ENCODE measurements around the gene TBCEL.

DNA sequence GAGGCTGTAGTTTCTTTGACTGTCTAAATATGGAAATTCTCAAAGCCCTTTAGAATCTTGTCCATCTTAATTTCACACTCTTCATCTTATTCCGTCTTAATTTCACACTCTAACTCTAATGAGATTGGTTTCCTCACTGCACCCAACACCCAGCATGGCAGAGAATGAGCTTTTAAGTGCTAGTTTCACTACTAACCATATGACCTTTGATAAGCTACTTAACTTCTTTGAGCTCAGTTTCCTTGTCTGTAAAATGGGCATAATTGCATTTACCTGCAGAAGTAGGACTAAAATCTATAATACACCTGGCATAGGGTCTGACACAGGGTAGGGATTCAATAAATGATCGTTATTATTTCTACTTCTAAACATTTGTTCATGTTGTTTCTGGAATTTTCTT lies 30.4 kb downstream of the TBCEL start:
- TF ChIP-seq, protein P1, sequence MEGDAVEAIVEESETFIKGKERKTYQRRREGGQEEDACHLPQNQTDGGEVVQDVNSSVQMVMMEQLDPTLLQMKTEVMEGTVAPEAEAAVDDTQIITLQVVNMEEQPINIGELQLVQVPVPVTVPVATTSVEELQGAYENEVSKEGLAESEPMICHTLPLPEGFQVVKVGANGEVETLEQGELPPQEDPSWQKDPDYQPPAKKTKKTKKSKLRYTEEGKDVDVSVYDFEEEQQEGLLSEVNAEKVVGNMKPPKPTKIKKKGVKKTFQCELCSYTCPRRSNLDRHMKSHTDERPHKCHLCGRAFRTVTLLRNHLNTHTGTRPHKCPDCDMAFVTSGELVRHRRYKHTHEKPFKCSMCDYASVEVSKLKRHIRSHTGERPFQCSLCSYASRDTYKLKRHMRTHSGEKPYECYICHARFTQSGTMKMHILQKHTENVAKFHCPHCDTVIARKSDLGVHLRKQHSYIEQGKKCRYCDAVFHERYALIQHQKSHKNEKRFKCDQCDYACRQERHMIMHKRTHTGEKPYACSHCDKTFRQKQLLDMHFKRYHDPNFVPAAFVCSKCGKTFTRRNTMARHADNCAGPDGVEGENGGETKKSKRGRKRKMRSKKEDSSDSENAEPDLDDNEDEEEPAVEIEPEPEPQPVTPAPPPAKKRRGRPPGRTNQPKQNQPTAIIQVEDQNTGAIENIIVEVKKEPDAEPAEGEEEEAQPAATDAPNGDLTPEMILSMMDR (IDR thresholded peaks at IDR 0.05): no peak
- TF ChIP-seq POLR2A (IDR thresholded peaks at IDR 0.05): no peak
